ENCODE data around the gene CPEB1.

Gene CPEB1

DNA sequence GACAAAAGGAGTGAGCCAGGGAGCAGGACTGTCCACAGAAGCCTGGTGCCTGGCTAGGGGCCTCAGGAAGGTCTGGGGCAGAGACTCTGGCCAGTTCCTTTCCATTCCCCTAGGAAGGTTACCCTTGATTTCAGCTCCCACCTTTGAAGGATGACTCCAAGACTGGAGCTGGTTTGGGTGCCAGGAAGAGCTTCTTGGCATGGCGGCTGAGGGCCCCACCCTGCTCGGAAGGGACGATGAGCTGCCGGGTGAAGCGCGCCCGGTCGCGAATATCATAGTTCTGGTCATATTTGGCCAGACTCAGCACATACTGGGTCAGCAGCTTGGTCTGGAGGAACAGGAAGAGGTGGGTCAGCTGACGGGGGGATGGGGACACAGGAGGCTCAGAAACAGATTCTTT, 19.4 kb upstream of the CPEB1 start:
- no peak overlapping the region for H4K5ac ChIP-seq (ENCODE audit: low read length)
- H3K79me1 ChIP-seq (ENCODE audit: low read length) = no peaks in the 10 kb centered on the region
- H3K36me3 ChIP-seq (ENCODE audit: control insufficient read depth, insufficient read depth, low read length) = no peaks in the 10 kb centered on the region
- no CpG with 5 or more reads among the region's 10 CpGs for WGBS (ENCODE audit: extremely low coverage, insufficient coverage, low lambda C conversion rate)
- no peak for DNase-seq
- no peak overlapping the region for H3K23ac ChIP-seq (ENCODE audit: low read length)
- no peak overlapping the region for H4K8ac ChIP-seq (ENCODE audit: low read depth, low read length)
- H3K4ac ChIP-seq (ENCODE audit: low read depth, low read length) = no peak overlapping the region
- H3K79me2 ChIP-seq (ENCODE audit: control insufficient read depth, insufficient read depth, low read length) = no peaks in the 10 kb centered on the region
- H3K4me3 ChIP-seq (ENCODE audit: low read length) = no peak overlapping the region
- H3K56ac ChIP-seq (ENCODE audit: low read length) = no peak overlapping the region
- no peak overlapping the region for H2BK120ac ChIP-seq (ENCODE audit: low read depth, low read length)
- no peak overlapping the region for H3K18ac ChIP-seq (ENCODE audit: low read length)
- H3K9ac ChIP-seq (ENCODE audit: low read length) = no peak overlapping the region
- no peak overlapping the region for H3K27ac ChIP-seq (ENCODE audit: low read depth, low read length)
- no peak overlapping the region for H3K4me2 ChIP-seq (ENCODE audit: low read length)
- no peak overlapping the region for H2BK5ac ChIP-seq (ENCODE audit: low read length)
- no peak overlapping the region for H2BK15ac ChIP-seq (replicated peaks; ENCODE audit: low read depth)
- no peak overlapping the region for H2AK5ac ChIP-seq (ENCODE audit: low read length)
- H3K27me3 ChIP-seq (ENCODE audit: insufficient read depth, low read length, poor library complexity) = no peaks in the 10 kb centered on the region
- H3K4me1 ChIP-seq (ENCODE audit: control insufficient read depth, low read depth, low read length) = no peaks in the 10 kb centered on the region

- H3K36me3 ChIP-seq (ENCODE audit: control insufficient read depth, insufficient read depth, low read length) = no peaks in the 10 kb centered on the region
- H3K18ac ChIP-seq (ENCODE audit: low read length) = no peak overlapping the region
- no peaks in the 10 kb centered on the region for H3K4me1 ChIP-seq (ENCODE audit: control insufficient read depth, low read depth, low read length)
- no peak overlapping the region for H3K9ac ChIP-seq (ENCODE audit: low read length)
- no CpG with 5 or more reads among the region's 5 CpGs for WGBS (ENCODE audit: extremely low coverage, insufficient coverage, low lambda C conversion rate)
- H3K56ac ChIP-seq (ENCODE audit: low read length) = no peak overlapping the region
- H2BK5ac ChIP-seq (ENCODE audit: low read length) = no peak overlapping the region
- DNase-seq = no peak
- no peak overlapping the region for H2AK5ac ChIP-seq (ENCODE audit: low read length)
- no peak overlapping the region for H3K4me3 ChIP-seq (ENCODE audit: low read length)
- H4K8ac ChIP-seq (ENCODE audit: low read depth, low read length) = no peak overlapping the region
- no peaks in the 10 kb centered on the region for H3K79me2 ChIP-seq (ENCODE audit: control insufficient read depth, insufficient read depth, low read length)
- no peak overlapping the region for H3K23ac ChIP-seq (ENCODE audit: low read length)
- H3K27me3 ChIP-seq (ENCODE audit: insufficient read depth, low read length, poor library complexity) = no peaks in the 10 kb centered on the region
- no peak overlapping the region for H4K5ac ChIP-seq (ENCODE audit: low read length)
- H3K4ac ChIP-seq (ENCODE audit: low read depth, low read length) = no peak overlapping the region
- no peak overlapping the region for H3K4me2 ChIP-seq (ENCODE audit: low read length)
- H3K79me1 ChIP-seq (ENCODE audit: low read length) = no peaks in the 10 kb centered on the region
- no peak overlapping the region for H3K27ac ChIP-seq (ENCODE audit: low read depth, low read length)
- no peak overlapping the region for H2BK15ac ChIP-seq (replicated peaks; ENCODE audit: low read depth)
- no peak overlapping the region for H2BK120ac ChIP-seq (ENCODE audit: low read depth, low read length)
These were observed 16.9 kb upstream of the CPEB1 start for GRCh38 chr15:82664021-82664420.

GRCh38 chr15:82663186-82663600, 16.0 kb upstream of the CPEB1 start:
- Histone ChIP-seq H3K79me2 (ENCODE audit: control insufficient read depth, insufficient read depth, low read length) (no peaks in the 10 kb centered on the region), H2AK5ac (ENCODE audit: low read length) (no peak overlapping the region), H2BK120ac (ENCODE audit: low read depth, low read length) (no peak overlapping the region), H3K27me3 (ENCODE audit: insufficient read depth, low read length, poor library complexity) (no peaks in the 10 kb centered on the region), H3K4me2 (ENCODE audit: low read length) (no peak overlapping the region), H4K8ac (ENCODE audit: low read depth, low read length) (no peak overlapping the region), H3K4me3 (ENCODE audit: low read length) (no peak overlapping the region), H3K18ac (ENCODE audit: low read length) (no peak overlapping the region), H3K9ac (ENCODE audit: low read length) (no peak overlapping the region), H2BK15ac (replicated peaks; ENCODE audit: low read depth) (no peak overlapping the region), H2BK5ac (ENCODE audit: low read length) (no peak overlapping the region), H3K79me1 (ENCODE audit: low read length) (no peaks in the 10 kb centered on the region), H4K5ac (ENCODE audit: low read length) (no peak overlapping the region), H3K4ac (ENCODE audit: low read depth, low read length) (no peak overlapping the region), H3K36me3 (ENCODE audit: control insufficient read depth, insufficient read depth, low read length) (no peaks in the 10 kb centered on the region), H3K56ac (ENCODE audit: low read length) (no peak overlapping the region), H3K4me1 (ENCODE audit: control insufficient read depth, low read depth, low read length) (no peaks in the 10 kb centered on the region), H3K27ac (ENCODE audit: low read depth, low read length) (no peak overlapping the region), H3K23ac (ENCODE audit: low read length) (no peak overlapping the region)
- no CpG with 5 or more reads among the region's 4 CpGs for WGBS (ENCODE audit: extremely low coverage, insufficient coverage, low lambda C conversion rate)
- DNase-seq = peak; percentile 77

GRCh38 chr15:82662641-82663040, 15.5 kb upstream of the CPEB1 start:
- Histone ChIP-seq H2AK5ac (ENCODE audit: low read length) (no peak overlapping the region), H3K4me2 (ENCODE audit: low read length) (no peak overlapping the region), H2BK5ac (ENCODE audit: low read length) (no peak overlapping the region), H4K5ac (ENCODE audit: low read length) (no peak overlapping the region), H3K4me1 (ENCODE audit: control insufficient read depth, low read depth, low read length) (no peaks in the 10 kb centered on the region), H3K27me3 (ENCODE audit: insufficient read depth, low read length, poor library complexity) (no peaks in the 10 kb centered on the region), H3K56ac (ENCODE audit: low read length) (no peak overlapping the region), H3K79me1 (ENCODE audit: low read length) (no peaks in the 10 kb centered on the region), H3K4me3 (ENCODE audit: low read length) (no peak overlapping the region), H3K18ac (ENCODE audit: low read length) (no peak overlapping the region), H2BK120ac (ENCODE audit: low read depth, low read length) (no peak overlapping the region), H2BK15ac (replicated peaks; ENCODE audit: low read depth) (no peak overlapping the region), H3K79me2 (ENCODE audit: control insufficient read depth, insufficient read depth, low read length) (no peaks in the 10 kb centered on the region), H4K8ac (ENCODE audit: low read depth, low read length) (no peak overlapping the region), H3K36me3 (ENCODE audit: control insufficient read depth, insufficient read depth, low read length) (no peaks in the 10 kb centered on the region), H3K9ac (ENCODE audit: low read length) (no peak overlapping the region), H3K27ac (ENCODE audit: low read depth, low read length) (no peak overlapping the region), H3K4ac (ENCODE audit: low read depth, low read length) (no peak overlapping the region), H3K23ac (ENCODE audit: low read length) (no peak overlapping the region)
- no peak for DNase-seq
- WGBS (ENCODE audit: extremely low coverage, insufficient coverage, low lambda C conversion rate) = no CpG with 5 or more reads among the region's 9 CpGs

- no peak overlapping the region for H3K4me2 ChIP-seq (ENCODE audit: low read length)
- H3K79me1 ChIP-seq (ENCODE audit: low read length) = no peaks in the 10 kb centered on the region
- no peak overlapping the region for H3K27ac ChIP-seq (ENCODE audit: low read depth, low read length)
- no peaks in the 10 kb centered on the region for H3K4me1 ChIP-seq (ENCODE audit: control insufficient read depth, low read depth, low read length)
- H3K18ac ChIP-seq (ENCODE audit: low read length) = no peak overlapping the region
- no peak overlapping the region for H2AK5ac ChIP-seq (ENCODE audit: low read length)
- no peak overlapping the region for H3K9ac ChIP-seq (ENCODE audit: low read length)
- H3K23ac ChIP-seq (ENCODE audit: low read length) = no peak overlapping the region
- DNase-seq = no peak
- no peak overlapping the region for H3K4ac ChIP-seq (ENCODE audit: low read depth, low read length)
- WGBS (ENCODE audit: extremely low coverage, insufficient coverage, low lambda C conversion rate) = no CpG with 5 or more reads among the region's 1 CpG
- no peaks in the 10 kb centered on the region for H3K27me3 ChIP-seq (ENCODE audit: insufficient read depth, low read length, poor library complexity)
- no peak overlapping the region for H2BK15ac ChIP-seq (replicated peaks; ENCODE audit: low read depth)
- H3K79me2 ChIP-seq (ENCODE audit: control insufficient read depth, insufficient read depth, low read length) = no peaks in the 10 kb centered on the region
- H3K36me3 ChIP-seq (ENCODE audit: control insufficient read depth, insufficient read depth, low read length) = no peaks in the 10 kb centered on the region
- H3K4me3 ChIP-seq (ENCODE audit: low read length) = no peak overlapping the region
- no peak overlapping the region for H4K5ac ChIP-seq (ENCODE audit: low read length)
- no peak overlapping the region for H2BK5ac ChIP-seq (ENCODE audit: low read length)
- no peak overlapping the region for H3K56ac ChIP-seq (ENCODE audit: low read length)
- no peak overlapping the region for H4K8ac ChIP-seq (ENCODE audit: low read depth, low read length)
- no peak overlapping the region for H2BK120ac ChIP-seq (ENCODE audit: low read depth, low read length)
These were observed 13.2 kb upstream of the CPEB1 start for GRCh38 chr15:82660378-82660777.

DNA sequence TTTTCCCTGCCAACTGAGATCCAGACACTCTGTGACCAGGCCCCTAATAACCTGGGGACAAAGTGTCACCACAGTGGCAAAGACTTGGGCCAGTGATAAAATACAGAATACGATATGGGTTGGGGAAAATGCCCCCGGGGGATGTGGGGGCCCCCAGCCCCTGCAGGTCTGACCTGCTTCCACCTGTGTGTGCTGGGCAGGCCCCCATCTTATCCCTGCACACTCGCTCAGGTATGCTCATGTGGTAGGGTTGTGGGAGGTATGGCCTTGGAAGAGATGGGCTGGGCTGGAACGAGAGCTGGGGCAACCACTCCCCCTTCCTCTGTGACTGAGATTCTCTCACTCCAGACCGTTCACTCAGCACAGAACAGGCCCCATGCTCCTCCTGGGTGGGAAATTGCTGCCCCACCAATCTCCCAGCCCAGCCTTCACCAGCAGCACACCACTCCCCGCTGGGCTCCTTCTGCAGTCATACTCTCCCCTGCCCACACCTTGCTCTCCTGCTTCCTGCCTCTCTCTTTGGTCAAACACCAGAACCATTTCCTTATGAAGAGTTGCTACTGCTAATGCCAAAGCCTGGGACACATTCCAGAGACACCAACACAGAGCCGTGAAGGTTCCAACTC, 9.6 kb upstream of the CPEB1 start:
- Histone ChIP-seq H3K36me3 (ENCODE audit: control insufficient read depth, insufficient read depth, low read length) (no peaks in the 10 kb centered on the region), H3K4me3 (ENCODE audit: low read length) (no peak overlapping the region), H3K4ac (ENCODE audit: low read depth, low read length) (no peak overlapping the region), H3K27ac (ENCODE audit: low read depth, low read length) (no peak overlapping the region), H3K23ac (ENCODE audit: low read length) (no peak overlapping the region), H4K5ac (ENCODE audit: low read length) (no peak overlapping the region), H2AK5ac (ENCODE audit: low read length) (no peak overlapping the region), H3K79me2 (ENCODE audit: control insufficient read depth, insufficient read depth, low read length) (no peaks in the 10 kb centered on the region), H2BK120ac (ENCODE audit: low read depth, low read length) (no peak overlapping the region), H4K8ac (ENCODE audit: low read depth, low read length) (no peak overlapping the region), H2BK15ac (replicated peaks; ENCODE audit: low read depth) (no peak overlapping the region), H3K4me2 (ENCODE audit: low read length) (no peak overlapping the region), H3K4me1 (ENCODE audit: control insufficient read depth, low read depth, low read length) (no peaks in the 10 kb centered on the region), H3K79me1 (ENCODE audit: low read length) (no peaks in the 10 kb centered on the region), H3K27me3 (ENCODE audit: insufficient read depth, low read length, poor library complexity) (no peaks in the 10 kb centered on the region), H2BK5ac (ENCODE audit: low read length) (no peak overlapping the region), H3K18ac (ENCODE audit: low read length) (no peak overlapping the region), H3K9ac (ENCODE audit: low read length) (no peak overlapping the region), H3K56ac (ENCODE audit: low read length) (no peak overlapping the region)
- no peak for DNase-seq
- no CpG with 5 or more reads among the region's 7 CpGs for WGBS (ENCODE audit: extremely low coverage, insufficient coverage, low lambda C conversion rate)

Data from mesendoderm (in vitro differentiated cells).